SU-DHL-6 (cell line): ENCODE results near the gene UTY.

ENCODE experiments used
- H2AFZ ChIP-seq: fragments of 200-600 bp; sonication (generic); 2 replicates; pipeline ENCODE4 v1.6.1; 2014; ENCODE audit warnings: low read depth, mild to moderate bottlenecking, moderate library complexity, mixed read lengths, antibody characterized with exemption, low read length; ENCODE audit not compliant: severe bottlenecking
- H3F3A ChIP-seq: fragments of 200-600 bp; shearing (Covaris generic); 2 replicates; pipeline ENCODE4 v1.6.0; 2016; ENCODE audit warnings: antibody characterized with exemption, mild to moderate bottlenecking; ENCODE audit not compliant: insufficient read depth
- H3K27ac ChIP-seq: fragments of 200-600 bp; sonication (generic); 2 replicates; pipeline ENCODE4 v1.5.1; 2016; ENCODE audit warnings: low read depth, mild to moderate bottlenecking, low read length, moderate library complexity, mixed read lengths
- H3K27me3 ChIP-seq: fragments of 200-600 bp; sonication (generic), shearing (Covaris generic); 2 replicates; pipeline ENCODE4 v1.6.0; 2014; ENCODE audit warnings: mild to moderate bottlenecking, low read length
- H3K36me3 ChIP-seq: fragments of 200-600 bp; sonication (generic); 2 replicates; pipeline ENCODE4 v1.6.1; 2014; ENCODE audit warnings: mild to moderate bottlenecking, low read length, mixed read lengths
- H3K4me2 ChIP-seq: fragments of 300-600, 200-600 bp; shearing (Covaris generic), sonication (generic); 2 replicates; pipeline ENCODE4 v1.6.0; 2014; ENCODE audit warnings: low read length, low read depth, mild to moderate bottlenecking; ENCODE audit not compliant: poor library complexity, severe bottlenecking
- H3K4me3 ChIP-seq: fragments of 200-600 bp; sonication (generic); 2 replicates; pipeline ENCODE4 v1.5.1; 2014; ENCODE audit warnings: antibody characterized with exemption, low read length, mild to moderate bottlenecking, mixed read lengths; ENCODE audit not compliant: insufficient read depth, poor library complexity, severe bottlenecking
- H3K79me2 ChIP-seq: fragments of 200-600 bp; sonication (generic); 2 replicates; pipeline ENCODE4 v1.6.1; 2014; ENCODE audit warnings: mild to moderate bottlenecking, low read length, moderate library complexity; ENCODE audit not compliant: insufficient read depth
- H3K9ac ChIP-seq: fragments of 200-600 bp; sonication (generic); 2 replicates; pipeline ENCODE4 v1.7.0; 2014; ENCODE audit warnings: mild to moderate bottlenecking, low read length
- H3K9me2 ChIP-seq: fragments of 200-600 bp; sonication (generic); replicated peaks from 2 replicates; pipeline ENCODE4 v1.6.1; 2014; ENCODE audit warnings: low read length; ENCODE audit not compliant: insufficient read depth
- H3K9me3 ChIP-seq: fragments of 200-600 bp; sonication (generic); 2 replicates; pipeline ENCODE4 v1.6.1; 2014; ENCODE audit warnings: low read length, mixed read lengths; ENCODE audit not compliant: insufficient read depth
- H4K20me1 ChIP-seq: fragments of 200-600 bp; sonication (generic); 2 replicates; pipeline ENCODE4 v1.6.1; 2014; ENCODE audit warnings: low read depth, mild to moderate bottlenecking, antibody characterized with exemption, low read length, moderate library complexity, mixed read lengths
- CTCF ChIP-seq: fragments of 200-600 bp; sonication (generic); IDR thresholded peaks from one replicate; pipeline ENCODE4 v1.5.1; 2017; ENCODE audit warnings: antibody characterized with exemption, mild to moderate bottlenecking, low read length, moderate library complexity; ENCODE audit not compliant: insufficient read depth, poor library complexity, severe bottlenecking
- EZH2phosphoT487 ChIP-seq: fragments of 200-600 bp; sonication (generic), shearing (Covaris generic); conservative IDR thresholded peaks from 2 replicates; pipeline ENCODE4 v1.6.1; 2018; ENCODE audit warnings: mild to moderate bottlenecking, antibody characterized with exemption, low read length, moderate library complexity, mixed read lengths

UTY gene

GRCh38 chrY:13432293-13433025, 47.4 kb downstream of the UTY start:
- no peak for TF ChIP-seq CTCF
- TF ChIP-seq EZH2phosphoT487: no peak
- H3K9me3 ChIP-seq: no peaks in the 10 kb centered on the region
- H3K9me2 ChIP-seq: no peaks in the 10 kb centered on the region
- H3K4me2 ChIP-seq: no peak overlapping the region
- no peaks in the 10 kb centered on the region for H3F3A ChIP-seq
- no peaks in the 10 kb centered on the region for H3K79me2 ChIP-seq
- no peaks in the 10 kb centered on the region for H3K27me3 ChIP-seq
- no peak overlapping the region for H3K9ac ChIP-seq
- H3K4me3 ChIP-seq: no peak overlapping the region
- H2AFZ ChIP-seq: no peak overlapping the region
- H3K27ac ChIP-seq: no peak overlapping the region
- H4K20me1 ChIP-seq: no peaks in the 10 kb centered on the region
- H3K36me3 ChIP-seq: no peaks in the 10 kb centered on the region

- Histone ChIP-seq H2AFZ (no peak overlapping the region), H3K4me2 (no peak overlapping the region), H3K27me3 (no peaks in the 10 kb centered on the region), H3K36me3 (no peaks in the 10 kb centered on the region), H3K9me2 (no peaks in the 10 kb centered on the region), H3K9me3 (no peaks in the 10 kb centered on the region), H3K9ac (no peak overlapping the region), H3F3A (no peaks in the 10 kb centered on the region), H4K20me1 (no peaks in the 10 kb centered on the region), H3K27ac (no peak overlapping the region), H3K4me3 (no peak overlapping the region), H3K79me2 (no peaks in the 10 kb centered on the region)
- TF ChIP-seq CTCF (no peak), EZH2phosphoT487 (no peak)
Observed at GRCh38 chrY:13429551-13429950, 50.3 kb downstream of the UTY start.

- Histone ChIP-seq H4K20me1 (no peaks in the 10 kb centered on the region), H3K9me3 (no peaks in the 10 kb centered on the region), H3K36me3 (no peaks in the 10 kb centered on the region), H3K9ac (no peak overlapping the region), H3F3A (no peaks in the 10 kb centered on the region), H3K79me2 (no peaks in the 10 kb centered on the region), H3K9me2 (no peaks in the 10 kb centered on the region), H3K4me3 (no peak overlapping the region), H3K27ac (no peak overlapping the region), H3K4me2 (no peak overlapping the region), H3K27me3 (no peaks in the 10 kb centered on the region), H2AFZ (no peak overlapping the region)
- TF ChIP-seq EZH2phosphoT487: no peak
- no peak for TF ChIP-seq CTCF
Observed at GRCh38 chrY:13423281-13423732, 56.5 kb downstream of the UTY start.
